WTC11 (cell line): Measurements from ENCODE around the gene KRT4.

Experiments used
- TP53 ChIP-seq: sonication (generic); formaldehyde crosslinking; IDR thresholded peaks from 2 replicates; pipeline ENCODE4 v1.8.1; 2023; ENCODE audit warnings: mild to moderate bottlenecking, missing genetic modification reagents
- TF ChIP-seq, protein P1 (sequence below): sonication (generic); formaldehyde crosslinking; IDR thresholded peaks from 2 replicates; pipeline ENCODE4 v1.8.0; 2022; ENCODE audit warnings: missing genetic modification reagents
- TF ChIP-seq, protein P2 (sequence below): sonication (generic); formaldehyde crosslinking; IDR thresholded peaks from 2 replicates; pipeline ENCODE4 v1.8.0; 2022; ENCODE audit warnings: mild to moderate bottlenecking, missing genetic modification reagents
- TF ChIP-seq, protein P3 (sequence below): fragments of 200-600 bp; IDR thresholded peaks from 2 replicates; pipeline ENCODE4 v1.8.0; 2022; ENCODE audit warnings: antibody characterized with exemption
- TF ChIP-seq, protein P4 (sequence below): sonication (generic); formaldehyde crosslinking; IDR thresholded peaks from 2 replicates; pipeline ENCODE4 v1.8.1; 2023; ENCODE audit warnings: mild to moderate bottlenecking, missing genetic modification reagents

DNA sequence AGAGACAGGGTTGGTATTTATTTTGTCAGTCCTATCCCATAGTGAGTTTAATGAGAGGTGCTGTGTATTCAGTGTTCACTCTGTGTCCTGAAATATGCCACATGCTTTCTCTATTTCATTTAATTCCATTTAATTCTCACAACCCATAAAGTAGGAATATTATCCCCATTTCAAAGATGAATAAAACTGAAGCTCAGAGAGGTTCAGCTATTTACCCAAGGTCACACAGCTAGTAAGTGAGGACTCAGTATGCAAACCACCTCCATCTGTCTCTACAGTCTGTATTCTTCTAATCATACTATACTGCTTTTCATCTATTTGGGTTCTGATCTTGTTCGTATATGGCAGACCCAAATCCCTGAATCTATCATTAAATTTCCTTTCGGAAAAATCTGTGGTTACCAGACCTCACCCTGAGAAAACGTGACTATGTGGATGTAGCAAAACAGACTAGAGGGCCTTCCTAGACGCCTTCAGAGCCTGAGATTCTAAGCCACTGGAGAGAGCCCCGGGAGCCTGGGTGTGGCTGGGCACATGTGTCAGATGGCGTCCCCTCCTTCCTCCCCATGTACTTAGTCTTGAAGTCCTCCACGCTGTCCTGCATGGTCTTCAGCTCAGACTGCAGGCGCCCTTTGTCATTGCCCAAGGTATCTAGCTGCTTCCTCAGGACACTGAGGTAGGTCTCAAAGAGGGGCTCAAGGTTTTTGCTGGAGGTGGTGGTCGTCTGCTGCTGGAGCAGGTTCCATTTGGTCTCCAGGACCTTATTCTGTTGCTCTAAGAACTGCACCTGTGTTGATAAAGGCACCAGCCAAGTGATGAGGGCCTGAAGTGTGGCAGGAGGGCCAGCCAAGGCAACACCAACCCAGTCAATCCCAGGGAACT, 2.5 kb downstream of the KRT4 start:
- TF ChIP-seq, protein P1, sequence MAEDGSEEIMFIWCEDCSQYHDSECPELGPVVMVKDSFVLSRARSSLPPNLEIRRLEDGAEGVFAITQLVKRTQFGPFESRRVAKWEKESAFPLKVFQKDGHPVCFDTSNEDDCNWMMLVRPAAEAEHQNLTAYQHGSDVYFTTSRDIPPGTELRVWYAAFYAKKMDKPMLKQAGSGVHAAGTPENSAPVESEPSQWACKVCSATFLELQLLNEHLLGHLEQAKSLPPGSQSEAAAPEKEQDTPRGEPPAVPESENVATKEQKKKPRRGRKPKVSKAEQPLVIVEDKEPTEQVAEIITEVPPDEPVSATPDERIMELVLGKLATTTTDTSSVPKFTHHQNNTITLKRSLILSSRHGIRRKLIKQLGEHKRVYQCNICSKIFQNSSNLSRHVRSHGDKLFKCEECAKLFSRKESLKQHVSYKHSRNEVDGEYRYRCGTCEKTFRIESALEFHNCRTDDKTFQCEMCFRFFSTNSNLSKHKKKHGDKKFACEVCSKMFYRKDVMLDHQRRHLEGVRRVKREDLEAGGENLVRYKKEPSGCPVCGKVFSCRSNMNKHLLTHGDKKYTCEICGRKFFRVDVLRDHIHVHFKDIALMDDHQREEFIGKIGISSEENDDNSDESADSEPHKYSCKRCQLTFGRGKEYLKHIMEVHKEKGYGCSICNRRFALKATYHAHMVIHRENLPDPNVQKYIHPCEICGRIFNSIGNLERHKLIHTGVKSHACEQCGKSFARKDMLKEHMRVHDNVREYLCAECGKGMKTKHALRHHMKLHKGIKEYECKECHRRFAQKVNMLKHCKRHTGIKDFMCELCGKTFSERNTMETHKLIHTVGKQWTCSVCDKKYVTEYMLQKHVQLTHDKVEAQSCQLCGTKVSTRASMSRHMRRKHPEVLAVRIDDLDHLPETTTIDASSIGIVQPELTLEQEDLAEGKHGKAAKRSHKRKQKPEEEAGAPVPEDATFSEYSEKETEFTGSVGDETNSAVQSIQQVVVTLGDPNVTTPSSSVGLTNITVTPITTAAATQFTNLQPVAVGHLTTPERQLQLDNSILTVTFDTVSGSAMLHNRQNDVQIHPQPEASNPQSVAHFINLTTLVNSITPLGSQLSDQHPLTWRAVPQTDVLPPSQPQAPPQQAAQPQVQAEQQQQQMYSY (CRISPR knock-in tag), result no peak
- TF ChIP-seq, protein P2, sequence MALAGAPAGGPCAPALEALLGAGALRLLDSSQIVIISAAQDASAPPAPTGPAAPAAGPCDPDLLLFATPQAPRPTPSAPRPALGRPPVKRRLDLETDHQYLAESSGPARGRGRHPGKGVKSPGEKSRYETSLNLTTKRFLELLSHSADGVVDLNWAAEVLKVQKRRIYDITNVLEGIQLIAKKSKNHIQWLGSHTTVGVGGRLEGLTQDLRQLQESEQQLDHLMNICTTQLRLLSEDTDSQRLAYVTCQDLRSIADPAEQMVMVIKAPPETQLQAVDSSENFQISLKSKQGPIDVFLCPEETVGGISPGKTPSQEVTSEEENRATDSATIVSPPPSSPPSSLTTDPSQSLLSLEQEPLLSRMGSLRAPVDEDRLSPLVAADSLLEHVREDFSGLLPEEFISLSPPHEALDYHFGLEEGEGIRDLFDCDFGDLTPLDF (CRISPR knock-in tag), result no peak
- TF ChIP-seq, protein P3, sequence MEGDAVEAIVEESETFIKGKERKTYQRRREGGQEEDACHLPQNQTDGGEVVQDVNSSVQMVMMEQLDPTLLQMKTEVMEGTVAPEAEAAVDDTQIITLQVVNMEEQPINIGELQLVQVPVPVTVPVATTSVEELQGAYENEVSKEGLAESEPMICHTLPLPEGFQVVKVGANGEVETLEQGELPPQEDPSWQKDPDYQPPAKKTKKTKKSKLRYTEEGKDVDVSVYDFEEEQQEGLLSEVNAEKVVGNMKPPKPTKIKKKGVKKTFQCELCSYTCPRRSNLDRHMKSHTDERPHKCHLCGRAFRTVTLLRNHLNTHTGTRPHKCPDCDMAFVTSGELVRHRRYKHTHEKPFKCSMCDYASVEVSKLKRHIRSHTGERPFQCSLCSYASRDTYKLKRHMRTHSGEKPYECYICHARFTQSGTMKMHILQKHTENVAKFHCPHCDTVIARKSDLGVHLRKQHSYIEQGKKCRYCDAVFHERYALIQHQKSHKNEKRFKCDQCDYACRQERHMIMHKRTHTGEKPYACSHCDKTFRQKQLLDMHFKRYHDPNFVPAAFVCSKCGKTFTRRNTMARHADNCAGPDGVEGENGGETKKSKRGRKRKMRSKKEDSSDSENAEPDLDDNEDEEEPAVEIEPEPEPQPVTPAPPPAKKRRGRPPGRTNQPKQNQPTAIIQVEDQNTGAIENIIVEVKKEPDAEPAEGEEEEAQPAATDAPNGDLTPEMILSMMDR, result no peak
- no peak for TF ChIP-seq TP53 (CRISPR knock-in tag)
- TF ChIP-seq, protein P4, sequence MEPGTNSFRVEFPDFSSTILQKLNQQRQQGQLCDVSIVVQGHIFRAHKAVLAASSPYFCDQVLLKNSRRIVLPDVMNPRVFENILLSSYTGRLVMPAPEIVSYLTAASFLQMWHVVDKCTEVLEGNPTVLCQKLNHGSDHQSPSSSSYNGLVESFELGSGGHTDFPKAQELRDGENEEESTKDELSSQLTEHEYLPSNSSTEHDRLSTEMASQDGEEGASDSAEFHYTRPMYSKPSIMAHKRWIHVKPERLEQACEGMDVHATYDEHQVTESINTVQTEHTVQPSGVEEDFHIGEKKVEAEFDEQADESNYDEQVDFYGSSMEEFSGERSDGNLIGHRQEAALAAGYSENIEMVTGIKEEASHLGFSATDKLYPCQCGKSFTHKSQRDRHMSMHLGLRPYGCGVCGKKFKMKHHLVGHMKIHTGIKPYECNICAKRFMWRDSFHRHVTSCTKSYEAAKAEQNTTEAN, result no peak
